KMS-11 (cell line): Measurements from ENCODE around the gene MYO3B.

Experiments used
- H2AFZ ChIP-seq: fragments of 200-600 bp; sonication (generic); 2 replicates; pipeline ENCODE4 v1.6.1; 2016; ENCODE audit warnings: antibody characterized with exemption, mixed run types, low read depth
- H3K27ac ChIP-seq: fragments of 200-600 bp; sonication (generic); 2 replicates; pipeline ENCODE4 v1.6.1; 2016; ENCODE audit warnings: mild to moderate bottlenecking, mixed run types
- H3K27me3 ChIP-seq: fragments of 200-600 bp; sonication (generic); 2 replicates; pipeline ENCODE4 v1.6.1; 2017; ENCODE audit warnings: mild to moderate bottlenecking, low read depth, mixed run types, moderate library complexity; ENCODE audit not compliant: insufficient read depth
- H3K36me3 ChIP-seq: fragments of 200-600 bp; sonication (generic); 2 replicates; pipeline ENCODE4 v1.6.1; 2017; ENCODE audit warnings: mild to moderate bottlenecking, mixed run types; ENCODE audit not compliant: insufficient read depth
- H3K4me1 ChIP-seq: fragments of 200-600 bp; sonication (generic); 2 replicates; pipeline ENCODE4 v1.6.1; 2016; ENCODE audit warnings: mild to moderate bottlenecking, low read depth, mixed run types; ENCODE audit not compliant: poor library complexity, severe bottlenecking
- H3K4me2 ChIP-seq: fragments of 200-600 bp; sonication (generic); 2 replicates; pipeline ENCODE4 v1.7.0; 2016; ENCODE audit warnings: mild to moderate bottlenecking, mixed run types
- H3K4me3 ChIP-seq: fragments of 200-600 bp; sonication (generic); IDR thresholded peaks from 2 replicates; pipeline ENCODE4 v1.6.1; 2017; ENCODE audit warnings: low read depth, low read length, mixed read lengths; ENCODE audit not compliant: insufficient read depth
- H3K79me2 ChIP-seq: fragments of 200-600 bp; sonication (generic); 2 replicates; pipeline ENCODE4 v1.6.1; 2016; ENCODE audit warnings: low read depth, mixed run types; ENCODE audit not compliant: insufficient read depth
- H3K9ac ChIP-seq: fragments of 200-600 bp; sonication (generic); 2 replicates; pipeline ENCODE4 v1.6.1; 2016; ENCODE audit warnings: mild to moderate bottlenecking, mixed run types
- H4K20me1 ChIP-seq: fragments of 200-600 bp; sonication (generic); 2 replicates; pipeline ENCODE4 v1.6.1; 2016; ENCODE audit warnings: mild to moderate bottlenecking, mixed run types; ENCODE audit not compliant: insufficient read depth
- CTCF ChIP-seq: fragments of 200-600 bp; sonication (generic); conservative IDR thresholded peaks from 2 replicates; pipeline ENCODE4 v1.6.1; 2017; ENCODE audit warnings: low read depth, mild to moderate bottlenecking, antibody characterized with exemption, low read length, moderate library complexity, mixed read lengths

Gene MYO3B

DNA sequence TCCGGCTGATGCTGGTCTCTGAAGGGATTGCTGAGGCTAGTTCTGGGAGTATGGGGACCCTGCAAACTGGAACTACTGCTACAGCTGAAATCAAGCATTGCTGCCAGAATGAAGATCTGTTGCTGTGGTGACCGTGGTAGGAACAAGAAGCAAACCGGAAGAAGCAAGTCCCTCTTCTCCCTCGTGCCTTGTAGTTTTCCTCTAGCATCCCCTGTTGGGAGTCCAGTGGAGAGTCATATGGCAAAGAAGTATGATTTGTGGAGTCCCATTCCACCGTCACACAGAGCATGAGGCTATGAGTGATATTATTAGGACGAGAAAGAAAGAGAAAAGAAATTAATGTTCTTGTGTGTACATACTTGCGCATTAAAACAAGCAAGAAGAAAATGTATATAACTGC, 398.3 kb downstream of the MYO3B start:
- Histone ChIP-seq H3K27ac (no peak overlapping the region), H3K9ac (no peak overlapping the region), H4K20me1 (no peaks in the 10 kb centered on the region), H3K4me2 (no peak overlapping the region), H3K4me3 (no peak overlapping the region), H2AFZ (no peak overlapping the region), H3K27me3 (no peaks in the 10 kb centered on the region), H3K4me1 (no peaks in the 10 kb centered on the region), H3K79me2 (no peaks in the 10 kb centered on the region), H3K36me3 (no peaks in the 10 kb centered on the region)
- no peak for TF ChIP-seq CTCF

GRCh38 chr2:170577356-170577755, 399.4 kb downstream of the MYO3B start:
- no peak for TF ChIP-seq CTCF
- no peaks in the 10 kb centered on the region for H3K36me3 ChIP-seq
- no peaks in the 10 kb centered on the region for H3K79me2 ChIP-seq
- no peaks in the 10 kb centered on the region for H3K4me1 ChIP-seq
- H4K20me1 ChIP-seq = no peaks in the 10 kb centered on the region
- H3K4me2 ChIP-seq = no peak overlapping the region
- no peak overlapping the region for H3K9ac ChIP-seq
- no peaks in the 10 kb centered on the region for H3K27me3 ChIP-seq
- H2AFZ ChIP-seq = no peak overlapping the region
- H3K27ac ChIP-seq = no peak overlapping the region
- H3K4me3 ChIP-seq = no peak overlapping the region

GRCh38 chr2:170578606-170579005, 400.7 kb downstream of the MYO3B start:
- no peaks in the 10 kb centered on the region for H3K4me1 ChIP-seq
- no peak overlapping the region for H3K9ac ChIP-seq
- no peak for TF ChIP-seq CTCF
- H3K36me3 ChIP-seq = no peaks in the 10 kb centered on the region
- H3K27me3 ChIP-seq = no peaks in the 10 kb centered on the region
- no peak overlapping the region for H3K4me3 ChIP-seq
- H3K27ac ChIP-seq = no peak overlapping the region
- H3K79me2 ChIP-seq = no peaks in the 10 kb centered on the region
- no peak overlapping the region for H2AFZ ChIP-seq
- H4K20me1 ChIP-seq = no peaks in the 10 kb centered on the region
- H3K4me2 ChIP-seq = no peak overlapping the region

GRCh38 chr2:170579511-170579910, 401.6 kb downstream of the MYO3B start:
- Histone ChIP-seq H3K27ac (no peak overlapping the region), H4K20me1 (no peaks in the 10 kb centered on the region), H2AFZ (no peak overlapping the region), H3K4me1 (no peaks in the 10 kb centered on the region), H3K36me3 (no peaks in the 10 kb centered on the region), H3K4me2 (no peak overlapping the region), H3K9ac (no peak overlapping the region), H3K79me2 (no peaks in the 10 kb centered on the region), H3K4me3 (no peak overlapping the region), H3K27me3 (no peaks in the 10 kb centered on the region)
- TF ChIP-seq CTCF = no peak

DNA sequence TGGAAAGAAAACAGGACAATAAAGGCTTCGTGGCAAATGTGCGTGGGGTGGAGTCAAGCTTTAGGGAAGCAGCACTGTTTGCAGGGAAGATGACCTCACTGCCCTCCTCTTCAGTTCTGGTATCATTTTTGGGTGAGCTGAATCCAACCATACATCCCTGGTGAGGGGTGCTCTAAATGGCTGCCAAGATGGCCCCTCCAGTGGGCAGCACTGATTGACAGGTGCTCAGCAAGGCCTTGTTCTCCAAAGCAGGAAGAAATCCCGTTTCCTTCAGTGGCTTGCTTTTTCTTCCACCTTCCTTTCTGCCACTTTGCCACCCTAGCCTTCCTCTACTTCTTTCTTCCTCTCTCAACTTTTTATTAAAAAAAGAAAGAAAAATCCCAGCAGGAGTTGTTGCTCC, 404.4 kb downstream of the MYO3B start:
- Histone ChIP-seq H3K79me2 (no peaks in the 10 kb centered on the region), H4K20me1 (no peaks in the 10 kb centered on the region), H3K27me3 (no peaks in the 10 kb centered on the region), H3K9ac (no peak overlapping the region), H3K36me3 (no peaks in the 10 kb centered on the region), H2AFZ (no peak overlapping the region), H3K4me3 (no peak overlapping the region), H3K27ac (no peak overlapping the region), H3K4me1 (no peaks in the 10 kb centered on the region), H3K4me2 (no peak overlapping the region)
- TF ChIP-seq CTCF = no peak
